ENCODE results near the gene ILF3. TPM values are rescaled to one million over a fixed set of nuclear protein-coding genes. Genes with fewer than 3 reads are reported as not detected.

ILF3 gene
- total and polyA plus RNA-seq, 2 of the 13 experiments (the other 11 are each of a cell fraction or from before 2014, with no cell fraction given), result 120 to 173 TPM

DNA sequence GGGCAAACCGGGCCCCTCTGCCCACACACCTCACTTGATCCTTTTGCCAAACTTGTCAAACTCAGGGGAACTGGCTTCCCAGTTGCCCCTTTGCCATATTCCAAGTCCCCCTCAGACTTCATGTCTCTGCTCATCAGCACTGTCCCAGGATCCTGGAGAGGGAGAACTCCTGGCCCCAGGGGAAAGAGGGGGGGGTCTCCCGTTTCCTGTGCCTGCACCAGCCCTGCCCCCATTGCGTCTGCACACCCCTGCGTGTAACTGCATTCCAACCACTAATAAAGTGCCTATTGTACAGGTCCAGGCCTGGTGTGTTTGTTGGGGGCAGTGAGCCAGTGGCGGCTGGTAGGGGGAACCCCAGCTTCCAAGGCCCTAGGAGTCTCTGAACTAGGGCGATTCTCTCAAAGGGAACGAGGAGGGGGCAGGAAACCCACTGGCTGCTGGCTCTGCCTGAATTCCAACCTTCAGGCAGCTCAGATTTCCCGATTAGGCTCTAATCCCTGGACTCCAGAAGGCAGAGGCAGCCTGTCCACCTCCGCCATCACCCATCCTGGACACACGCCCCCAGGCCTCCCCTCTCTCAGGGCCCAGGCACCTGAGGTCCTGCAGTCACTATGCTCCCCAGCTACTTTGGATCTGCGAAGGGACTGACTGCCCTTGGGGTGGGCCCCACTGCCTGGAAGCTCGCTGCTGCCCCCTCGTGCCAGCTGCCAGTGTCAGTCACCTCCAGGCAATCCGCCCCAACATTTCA, 9.7 kb upstream of the ILF3 start (continued):
- TF ChIP-seq, protein P1, sequence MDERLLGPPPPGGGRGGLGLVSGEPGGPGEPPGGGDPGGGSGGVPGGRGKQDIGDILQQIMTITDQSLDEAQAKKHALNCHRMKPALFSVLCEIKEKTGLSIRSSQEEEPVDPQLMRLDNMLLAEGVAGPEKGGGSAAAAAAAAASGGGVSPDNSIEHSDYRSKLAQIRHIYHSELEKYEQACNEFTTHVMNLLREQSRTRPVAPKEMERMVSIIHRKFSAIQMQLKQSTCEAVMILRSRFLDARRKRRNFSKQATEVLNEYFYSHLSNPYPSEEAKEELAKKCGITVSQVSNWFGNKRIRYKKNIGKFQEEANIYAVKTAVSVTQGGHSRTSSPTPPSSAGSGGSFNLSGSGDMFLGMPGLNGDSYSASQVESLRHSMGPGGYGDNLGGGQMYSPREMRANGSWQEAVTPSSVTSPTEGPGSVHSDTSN (CRISPR knock-in tag; IDR thresholded peaks at IDR 0.05), result no peak
- TF ChIP-seq, protein P2, sequence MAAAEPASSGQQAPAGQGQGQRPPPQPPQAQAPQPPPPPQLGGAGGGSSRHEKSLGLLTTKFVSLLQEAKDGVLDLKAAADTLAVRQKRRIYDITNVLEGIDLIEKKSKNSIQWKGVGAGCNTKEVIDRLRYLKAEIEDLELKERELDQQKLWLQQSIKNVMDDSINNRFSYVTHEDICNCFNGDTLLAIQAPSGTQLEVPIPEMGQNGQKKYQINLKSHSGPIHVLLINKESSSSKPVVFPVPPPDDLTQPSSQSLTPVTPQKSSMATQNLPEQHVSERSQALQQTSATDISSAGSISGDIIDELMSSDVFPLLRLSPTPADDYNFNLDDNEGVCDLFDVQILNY (CRISPR knock-in tag; conservative IDR thresholded peaks at IDR 0.05), result 0 out of 2 replicates have a peak, but pooled peaks have one; percentile 26
- TF ChIP-seq KMT2B (CRISPR knock-in tag; IDR thresholded peaks at IDR 0.05), result no peak
- TF ChIP-seq ZFY (CRISPR knock-in tag; IDR thresholded peaks at IDR 0.05), result 0 out of 2 replicates have a peak, but pooled peaks have one; percentile 28
- TF ChIP-seq, protein P3, sequence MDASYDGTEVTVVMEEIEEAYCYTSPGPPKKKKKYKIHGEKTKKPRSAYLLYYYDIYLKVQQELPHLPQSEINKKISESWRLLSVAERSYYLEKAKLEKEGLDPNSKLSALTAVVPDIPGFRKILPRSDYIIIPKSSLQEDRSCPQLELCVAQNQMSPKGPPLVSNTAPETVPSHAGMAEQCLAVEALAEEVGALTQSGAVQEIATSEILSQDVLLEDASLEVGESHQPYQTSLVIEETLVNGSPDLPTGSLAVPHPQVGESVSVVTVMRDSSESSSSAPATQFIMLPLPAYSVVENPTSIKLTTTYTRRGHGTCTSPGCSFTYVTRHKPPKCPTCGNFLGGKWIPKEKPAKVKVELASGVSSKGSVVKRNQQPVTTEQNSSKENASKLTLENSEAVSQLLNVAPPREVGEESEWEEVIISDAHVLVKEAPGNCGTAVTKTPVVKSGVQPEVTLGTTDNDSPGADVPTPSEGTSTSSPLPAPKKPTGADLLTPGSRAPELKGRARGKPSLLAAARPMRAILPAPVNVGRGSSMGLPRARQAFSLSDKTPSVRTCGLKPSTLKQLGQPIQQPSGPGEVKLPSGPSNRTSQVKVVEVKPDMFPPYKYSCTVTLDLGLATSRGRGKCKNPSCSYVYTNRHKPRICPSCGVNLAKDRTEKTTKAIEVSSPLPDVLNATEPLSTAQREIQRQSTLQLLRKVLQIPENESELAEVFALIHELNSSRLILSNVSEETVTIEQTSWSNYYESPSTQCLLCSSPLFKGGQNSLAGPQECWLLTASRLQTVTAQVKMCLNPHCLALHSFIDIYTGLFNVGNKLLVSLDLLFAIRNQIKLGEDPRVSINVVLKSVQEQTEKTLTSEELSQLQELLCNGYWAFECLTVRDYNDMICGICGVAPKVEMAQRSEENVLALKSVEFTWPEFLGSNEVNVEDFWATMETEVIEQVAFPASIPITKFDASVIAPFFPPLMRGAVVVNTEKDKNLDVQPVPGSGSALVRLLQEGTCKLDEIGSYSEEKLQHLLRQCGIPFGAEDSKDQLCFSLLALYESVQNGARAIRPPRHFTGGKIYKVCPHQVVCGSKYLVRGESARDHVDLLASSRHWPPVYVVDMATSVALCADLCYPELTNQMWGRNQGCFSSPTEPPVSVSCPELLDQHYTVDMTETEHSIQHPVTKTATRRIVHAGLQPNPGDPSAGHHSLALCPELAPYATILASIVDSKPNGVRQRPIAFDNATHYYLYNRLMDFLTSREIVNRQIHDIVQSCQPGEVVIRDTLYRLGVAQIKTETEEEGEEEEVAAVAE (CRISPR knock-in tag; IDR thresholded peaks at IDR 0.05; ENCODE audit: borderline replicate concordance), result no peak
- no peak for TF ChIP-seq JUNB (CRISPR knock-in tag; IDR thresholded peaks at IDR 0.05; ENCODE audit: borderline replicate concordance)
- TF ChIP-seq STAG1 (CRISPR knock-in tag; IDR thresholded peaks at IDR 0.05), result peak; percentile 87
- TF ChIP-seq, protein P4, sequence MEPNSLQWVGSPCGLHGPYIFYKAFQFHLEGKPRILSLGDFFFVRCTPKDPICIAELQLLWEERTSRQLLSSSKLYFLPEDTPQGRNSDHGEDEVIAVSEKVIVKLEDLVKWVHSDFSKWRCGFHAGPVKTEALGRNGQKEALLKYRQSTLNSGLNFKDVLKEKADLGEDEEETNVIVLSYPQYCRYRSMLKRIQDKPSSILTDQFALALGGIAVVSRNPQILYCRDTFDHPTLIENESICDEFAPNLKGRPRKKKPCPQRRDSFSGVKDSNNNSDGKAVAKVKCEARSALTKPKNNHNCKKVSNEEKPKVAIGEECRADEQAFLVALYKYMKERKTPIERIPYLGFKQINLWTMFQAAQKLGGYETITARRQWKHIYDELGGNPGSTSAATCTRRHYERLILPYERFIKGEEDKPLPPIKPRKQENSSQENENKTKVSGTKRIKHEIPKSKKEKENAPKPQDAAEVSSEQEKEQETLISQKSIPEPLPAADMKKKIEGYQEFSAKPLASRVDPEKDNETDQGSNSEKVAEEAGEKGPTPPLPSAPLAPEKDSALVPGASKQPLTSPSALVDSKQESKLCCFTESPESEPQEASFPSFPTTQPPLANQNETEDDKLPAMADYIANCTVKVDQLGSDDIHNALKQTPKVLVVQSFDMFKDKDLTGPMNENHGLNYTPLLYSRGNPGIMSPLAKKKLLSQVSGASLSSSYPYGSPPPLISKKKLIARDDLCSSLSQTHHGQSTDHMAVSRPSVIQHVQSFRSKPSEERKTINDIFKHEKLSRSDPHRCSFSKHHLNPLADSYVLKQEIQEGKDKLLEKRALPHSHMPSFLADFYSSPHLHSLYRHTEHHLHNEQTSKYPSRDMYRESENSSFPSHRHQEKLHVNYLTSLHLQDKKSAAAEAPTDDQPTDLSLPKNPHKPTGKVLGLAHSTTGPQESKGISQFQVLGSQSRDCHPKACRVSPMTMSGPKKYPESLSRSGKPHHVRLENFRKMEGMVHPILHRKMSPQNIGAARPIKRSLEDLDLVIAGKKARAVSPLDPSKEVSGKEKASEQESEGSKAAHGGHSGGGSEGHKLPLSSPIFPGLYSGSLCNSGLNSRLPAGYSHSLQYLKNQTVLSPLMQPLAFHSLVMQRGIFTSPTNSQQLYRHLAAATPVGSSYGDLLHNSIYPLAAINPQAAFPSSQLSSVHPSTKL (CRISPR knock-in tag; IDR thresholded peaks at IDR 0.05), result peak; percentile 26; the same call in 1 of the 2 replicates
- TF ChIP-seq, protein P5, sequence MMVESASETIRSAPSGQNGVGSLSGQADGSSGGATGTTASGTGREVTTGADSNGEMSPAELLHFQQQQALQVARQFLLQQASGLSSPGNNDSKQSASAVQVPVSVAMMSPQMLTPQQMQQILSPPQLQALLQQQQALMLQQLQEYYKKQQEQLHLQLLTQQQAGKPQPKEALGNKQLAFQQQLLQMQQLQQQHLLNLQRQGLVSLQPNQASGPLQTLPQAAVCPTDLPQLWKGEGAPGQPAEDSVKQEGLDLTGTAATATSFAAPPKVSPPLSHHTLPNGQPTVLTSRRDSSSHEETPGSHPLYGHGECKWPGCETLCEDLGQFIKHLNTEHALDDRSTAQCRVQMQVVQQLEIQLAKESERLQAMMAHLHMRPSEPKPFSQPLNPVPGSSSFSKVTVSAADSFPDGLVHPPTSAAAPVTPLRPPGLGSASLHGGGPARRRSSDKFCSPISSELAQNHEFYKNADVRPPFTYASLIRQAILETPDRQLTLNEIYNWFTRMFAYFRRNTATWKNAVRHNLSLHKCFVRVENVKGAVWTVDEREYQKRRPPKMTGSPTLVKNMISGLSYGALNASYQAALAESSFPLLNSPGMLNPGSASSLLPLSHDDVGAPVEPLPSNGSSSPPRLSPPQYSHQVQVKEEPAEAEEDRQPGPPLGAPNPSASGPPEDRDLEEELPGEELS (CRISPR knock-in tag; IDR thresholded peaks at IDR 0.05), result no peak
- TF ChIP-seq, protein P6, sequence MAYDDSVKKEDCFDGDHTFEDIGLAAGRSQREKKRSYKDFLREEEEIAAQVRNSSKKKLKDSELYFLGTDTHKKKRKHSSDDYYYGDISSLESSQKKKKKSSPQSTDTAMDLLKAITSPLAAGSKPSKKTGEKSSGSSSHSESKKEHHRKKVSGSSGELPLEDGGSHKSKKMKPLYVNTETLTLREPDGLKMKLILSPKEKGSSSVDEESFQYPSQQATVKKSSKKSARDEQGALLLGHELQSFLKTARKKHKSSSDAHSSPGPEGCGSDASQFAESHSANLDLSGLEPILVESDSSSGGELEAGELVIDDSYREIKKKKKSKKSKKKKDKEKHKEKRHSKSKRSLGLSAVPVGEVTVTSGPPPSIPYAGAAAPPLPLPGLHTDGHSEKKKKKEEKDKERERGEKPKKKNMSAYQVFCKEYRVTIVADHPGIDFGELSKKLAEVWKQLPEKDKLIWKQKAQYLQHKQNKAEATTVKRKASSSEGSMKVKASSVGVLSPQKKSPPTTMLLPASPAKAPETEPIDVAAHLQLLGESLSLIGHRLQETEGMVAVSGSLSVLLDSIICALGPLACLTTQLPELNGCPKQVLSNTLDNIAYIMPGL (CRISPR knock-in tag; IDR thresholded peaks at IDR 0.05; ENCODE audit: borderline replicate concordance in 1 of 2, low read depth in 1 of 2), result peak; percentile 71 to 83
- no peak for TF ChIP-seq ETV6 (CRISPR knock-in tag; conservative IDR thresholded peaks at IDR 0.05)
- peak; percentile 36; the same call in 1 of the 2 replicates for TF ChIP-seq MYC (CRISPR knock-in tag; IDR thresholded peaks at IDR 0.05; ENCODE audit: borderline replicate concordance)
- peak; percentile 77 for TF ChIP-seq XRCC5 (optimal IDR thresholded peaks at IDR 0.05; ENCODE audit: low read length)

Measured in HepG2 (cell line).